K562 (cell line): ENCODE data around the gene BRICD5. TPM values are rescaled to one million over a fixed set of nuclear protein-coding genes. Genes with fewer than 3 reads are reported as not detected.
A peak's percentile ranks its signal among the peaks of the same experiment; 100 is the strongest.

Source experiments
- BHLHE40 ChIP-seq: IDR thresholded peaks from 2 replicates; pipeline ENCODE4 v1.6.1; 2011; ENCODE audit warnings: low read length, improper control_type of control experiment
- CCNT2 ChIP-seq: IDR thresholded peaks from 2 replicates; pipeline ENCODE4 v1.6.1; 2011; ENCODE audit warnings: borderline replicate concordance, low read depth, mild to moderate bottlenecking, moderate library complexity, mixed read lengths, low read length; ENCODE audit not compliant: insufficient read length; ENCODE audit errors: extremely low read depth
- CHD4 ChIP-seq: fragments of 200-600 bp; sonication (generic); IDR thresholded peaks from 3 replicates; pipeline ENCODE4 v1.6.1; 2012; ENCODE audit warnings: low read depth, mild to moderate bottlenecking, mixed read lengths, low read length, inconsistent platforms; ENCODE audit not compliant: insufficient read depth, insufficient replicate concordance, poor library complexity, severe bottlenecking
- FOSL1 ChIP-seq: fragments of 200-800 bp; sonication (Bioruptor generic); conservative IDR thresholded peaks from 2 replicates; pipeline ENCODE4 v1.6.1; 2016; ENCODE audit warnings: missing genetic modification characterization, missing compliant biosample characterization
- TAF7 ChIP-seq: fragments of 450-650 bp; IDR thresholded peaks from 2 replicates; pipeline ENCODE4 v1.6.1; 2016; ENCODE audit warnings: missing genetic modification characterization, missing compliant biosample characterization
- ZNF395 ChIP-seq: fragments of 200-800 bp; sonication (Bioruptor generic); IDR thresholded peaks from 2 replicates; pipeline ENCODE4 v1.6.1; 2017; ENCODE audit warnings: missing genetic modification characterization, missing compliant biosample characterization
- ZNF644 ChIP-seq: fragments of 200-800 bp; sonication (Bioruptor generic); IDR thresholded peaks from 2 replicates; pipeline ENCODE4 v1.6.1; 2016; ENCODE audit warnings: low read depth, missing genetic modification characterization, missing compliant biosample characterization
- polyA plus RNA-seq, 8 experiments: library from polyadenylated mRNA; depleted of rRNA in 4 of 8; stranded (reverse) in 5 of 8; unstranded in 3 of 8; fragments of >200 nt; fragmentation: Nextera tagmentation in 2 of 8; fragmentation: Illumina TruSeq in 1 of 8; extraction: Ambion mirVana in 2 of 8; extraction: Trizol in 1 of 8; gene quantifications; 2 replicates each; pipeline versions ENCODE4 v1.2.1 to v1.2.3, GENCODE V29; 2011 to 2014; ENCODE audit warnings: inconsistent platforms in 1 of 8, missing spikeins in 1 of 8
- total RNA-seq, 7 experiments: library from RNA; depleted of rRNA in 6 of 7; stranded (reverse); fragments of >200 nt in 6 of 7; fragmentation: Illumina TruSeq in 2 of 7; extraction: Trizol in 2 of 7; gene quantifications; 2 replicates each; pipeline versions ENCODE4 v1.2.1 to v1.2.3, GENCODE V29; 2011 to 2021; ENCODE audit warnings: low replicate concordance in 1 of 7

Gene BRICD5
- total and polyA plus RNA-seq, 9 of the 15 experiments (the other 6 are each of a cell fraction or from before 2014, with no cell fraction given), result 0.24 to 15.1 (median 2.4) TPM; not detected in 1

- TF ChIP-seq ZNF395 (CRISPR knock-in tag) (no peak), CCNT2 (peak; percentile 76), ZNF644 (peak; percentile 39; the same call in 1 of the 2 replicates), TAF7 (peak; percentile 59), BHLHE40 (peak; percentile 87), FOSL1 (no peak), CHD4 (no peak)
Observed at GRCh38 chr16:2205104-2205966, 5.3 kb downstream of the BRICD5 start, which contains the start of gene MLST8 (continued).
